H1 (cell line): ENCODE measurements around the gene CLTCL1. TPM values are rescaled to one million over a fixed set of nuclear protein-coding genes. Genes with fewer than 3 reads are reported as not detected.

Source experiments
- CTCF ChIA-PET: fragments of 300-600 bp; sonication (Branson Sonifier 250); formaldehyde crosslinking; loops from one replicate; lab custom pipeline; 2021; ENCODE audit not compliant: partially characterized antibody; lab: Charles Lee
- POLR2A ChIA-PET: fragments of 300-600 bp; sonication (Branson Sonifier 250); formaldehyde crosslinking; loops from one replicate; lab custom pipeline; 2021; ENCODE audit warnings: inconsistent platforms; ENCODE audit not compliant: partially characterized antibody; lab: Charles Lee
- DNase-seq, 2 experiments: peaks; one replicate each; pipeline versions ENCODE4 v3.0.0 to v3.0.0-alpha.2; 2010 to 2022; ENCODE audit warnings: low spot score in 2 of 2, low read depth in 1 of 2, mixed read lengths in 1 of 2
- FAIRE-seq: peaks from 2 replicates; lab custom pipeline; 2011; peaks lifted over from hg19 to GRCh38; lab: Jason Lieb, UNC
- H2AFZ ChIP-seq: 2 replicates; pipeline ENCODE4 v1.8.1; 2012; ENCODE audit warnings: low read length, inconsistent platforms
- H2AK5ac ChIP-seq: 2 replicates; pipeline ENCODE4 v1.6.1; 2013; ENCODE audit warnings: low read depth, low read length
- H2BK120ac ChIP-seq: replicated peaks from 2 replicates; pipeline ENCODE3; 2013; ENCODE audit warnings: low read depth, low read length, inconsistent platforms
- H2BK12ac ChIP-seq: 2 replicates; pipeline ENCODE4 v1.6.1; 2013; ENCODE audit warnings: low read depth, low read length
- H2BK15ac ChIP-seq: 2 replicates; pipeline ENCODE4 v1.6.1; 2013; ENCODE audit warnings: low read length
- H2BK20ac ChIP-seq: 2 replicates; pipeline ENCODE4 v1.6.1; 2013; ENCODE audit warnings: low read length
- H2BK5ac ChIP-seq: 2 replicates; pipeline ENCODE4 v1.6.1; 2013; ENCODE audit warnings: low read depth, low read length
- H3K14ac ChIP-seq: 2 replicates; pipeline ENCODE4 v1.6.1; 2013; ENCODE audit warnings: inconsistent platforms; ENCODE audit not compliant: insufficient read length
- H3K18ac ChIP-seq: 2 replicates; pipeline ENCODE4 v1.6.1; 2013; ENCODE audit warnings: low read length; ENCODE audit errors: extremely low read depth
- H3K23ac ChIP-seq: 2 replicates; pipeline ENCODE4 v1.6.1; 2013; ENCODE audit warnings: inconsistent platforms; ENCODE audit not compliant: insufficient read length
- H3K23me2 ChIP-seq: 2 replicates; pipeline ENCODE4 v1.6.1; 2013; ENCODE audit warnings: low read depth, low read length
- H3K27ac ChIP-seq: 2 replicates; pipeline ENCODE4 v1.6.1; 2011; ENCODE audit warnings: low read depth, low read length, inconsistent platforms
- H3K27me3 ChIP-seq, 4 experiments: replicated peaks in 1 of 4; 1 replicate in 1 of 4; 2 replicates in 3 of 4; pipeline versions ENCODE4 v1.6.1 to v1.8.1; 2011 to 2013; ENCODE audit warnings: low read length in 3 of 4, mild to moderate bottlenecking in 3 of 4, inconsistent platforms in 2 of 4, mixed read lengths in 2 of 4, moderate library complexity in 1 of 4; ENCODE audit not compliant: control insufficient read depth in 3 of 4, insufficient read depth in 3 of 4; ENCODE audit errors: extremely low read depth in 1 of 4
- H3K36me3 ChIP-seq, 4 experiments: 2 replicates each; pipeline versions ENCODE4 v1.6.1 to v1.8.1; 2011 to 2013; ENCODE audit warnings: mild to moderate bottlenecking in 4 of 4, low read length in 3 of 4, moderate library complexity in 2 of 4, control low read depth in 1 of 4, inconsistent platforms in 1 of 4; ENCODE audit not compliant: insufficient read depth in 4 of 4, control insufficient read depth in 2 of 4
- H3K4ac ChIP-seq: replicated peaks from 2 replicates; pipeline ENCODE3; 2013; ENCODE audit warnings: low read length, low read depth, mixed read lengths, inconsistent platforms; ENCODE audit not compliant: insufficient read length
- H3K4me1 ChIP-seq, 4 experiments: replicated peaks in 1 of 4; 1 replicate in 1 of 4; 2 replicates in 3 of 4; pipeline versions ENCODE4 v1.6.1 to v1.8.1; 2011 to 2013; ENCODE audit warnings: low read length in 3 of 4, inconsistent platforms in 2 of 4, mixed read lengths in 1 of 4; ENCODE audit not compliant: insufficient read depth in 4 of 4, control insufficient read depth in 3 of 4
- H3K4me2 ChIP-seq, 2 experiments: 2 replicates each; pipeline versions ENCODE4 v1.6.1 to v1.8.1; 2011 to 2013; ENCODE audit warnings: low read depth in 2 of 2, low read length in 2 of 2, control low read depth in 1 of 2, inconsistent platforms in 1 of 2, mild to moderate bottlenecking in 1 of 2; ENCODE audit not compliant: insufficient read depth in 1 of 2
- H3K4me3 ChIP-seq, 4 experiments: fragments of 200-600, 300-600 bp in 1 of 4; sonication (generic), shearing (Covaris generic), sonication (Bioruptor Twin) in 1 of 4; 2 replicates each; pipeline versions ENCODE4 v1.5.1 to v1.8.1; 2011 to 2016; ENCODE audit warnings: low read length in 4 of 4, low read depth in 3 of 4, control low read depth in 2 of 4, inconsistent platforms in 2 of 4, mild to moderate bottlenecking in 2 of 4, mixed read lengths in 1 of 4, moderate library complexity in 1 of 4; ENCODE audit not compliant: insufficient read depth in 2 of 4; ENCODE audit errors: extremely low read depth in 1 of 4
- H3K56ac ChIP-seq: replicated peaks from 2 replicates; pipeline ENCODE3; 2013; ENCODE audit warnings: low read depth, mild to moderate bottlenecking, mixed read lengths, low read length, inconsistent platforms; ENCODE audit not compliant: insufficient read length
- H3K79me1 ChIP-seq: 2 replicates; pipeline ENCODE4 v1.6.1; 2013; ENCODE audit warnings: low read depth, low read length, control low read depth
- H3K79me2 ChIP-seq, 2 experiments: 2 replicates each; pipeline versions ENCODE4 v1.6.1 to v1.8.1; 2012 to 2013; ENCODE audit warnings: low read length in 2 of 2, mild to moderate bottlenecking in 2 of 2, inconsistent platforms in 1 of 2; ENCODE audit not compliant: insufficient read depth in 2 of 2, control insufficient read depth in 1 of 2
- H3K9ac ChIP-seq, 4 experiments: replicated peaks in 1 of 4; 1 replicate in 1 of 4; 2 replicates in 3 of 4; pipeline versions ENCODE4 v1.6.1 to v1.8.1; 2011 to 2013; ENCODE audit warnings: low read depth in 3 of 4, low read length in 3 of 4, control low read depth in 2 of 4, mild to moderate bottlenecking in 2 of 4, moderate library complexity in 2 of 4, inconsistent platforms in 1 of 4; ENCODE audit errors: extremely low read depth in 1 of 4
- H3K9me3 ChIP-seq, 2 experiments: 2 replicates each; pipeline versions ENCODE4 v1.6.1 to v1.8.1; 2012 to 2013; ENCODE audit warnings: mild to moderate bottlenecking in 2 of 2, moderate library complexity in 2 of 2, control low read depth in 1 of 2, inconsistent platforms in 1 of 2, low read depth in 1 of 2, low read length in 1 of 2, mixed read lengths in 1 of 2; ENCODE audit not compliant: insufficient read depth in 2 of 2
- H4K20me1 ChIP-seq, 2 experiments: replicated peaks in 1 of 2; 2 replicates each; pipeline versions ENCODE3 to v1.8.1; 2011 to 2013; ENCODE audit warnings: inconsistent platforms in 2 of 2, low read length in 2 of 2, mild to moderate bottlenecking in 1 of 2; ENCODE audit not compliant: insufficient read depth in 2 of 2, control insufficient read depth in 1 of 2
- H4K5ac ChIP-seq: 2 replicates; pipeline ENCODE4 v1.6.1; 2013; ENCODE audit warnings: low read length, low read depth, mixed read lengths, inconsistent platforms; ENCODE audit not compliant: insufficient read length
- H4K8ac ChIP-seq: 2 replicates; pipeline ENCODE4 v1.8.0; 2013; ENCODE audit warnings: mild to moderate bottlenecking, moderate library complexity, low read length, inconsistent platforms; ENCODE audit not compliant: insufficient read depth; ENCODE audit errors: extremely low read depth
- H4K91ac ChIP-seq: replicated peaks from 2 replicates; pipeline ENCODE3; 2013; ENCODE audit warnings: low read length, mixed read lengths, inconsistent platforms; ENCODE audit not compliant: insufficient read length
- BCL11A ChIP-seq, 2 experiments: IDR thresholded peaks; one replicate each; pipeline ENCODE4 v1.6.1; 2011; ENCODE audit warnings: low read depth in 2 of 2, low read length in 2 of 2, mild to moderate bottlenecking in 2 of 2
- BRCA1 ChIP-seq: IDR thresholded peaks from 2 replicates; pipeline ENCODE4 v1.6.1; 2012; ENCODE audit warnings: low read depth, low read length, improper control_type of control experiment
- HDAC6 ChIP-seq: IDR thresholded peaks from one replicate; pipeline ENCODE4 v1.7.1; 2012; ENCODE audit warnings: low read depth, mild to moderate bottlenecking, inconsistent platforms, low read length, moderate library complexity
- KDM4A ChIP-seq: IDR thresholded peaks from one replicate; pipeline ENCODE4 v1.7.1; 2012; ENCODE audit warnings: low read depth, mild to moderate bottlenecking, moderate library complexity, low read length, inconsistent platforms; ENCODE audit not compliant: severe bottlenecking
- MAX ChIP-seq: IDR thresholded peaks from 2 replicates; pipeline ENCODE4 v1.6.1; 2012; ENCODE audit warnings: inconsistent platforms
- NANOG ChIP-seq: IDR thresholded peaks from 2 replicates; pipeline ENCODE4 v1.6.1; 2011; ENCODE audit warnings: low read length, low read depth, mild to moderate bottlenecking, inconsistent platforms; ENCODE audit not compliant: insufficient read depth, poor library complexity, severe bottlenecking
- POLR2A ChIP-seq, 2 experiments: IDR thresholded peaks; 1 replicate in 1 of 2; 2 replicates in 1 of 2; pipeline ENCODE4 v1.6.1; 2011; ENCODE audit warnings: low read depth in 2 of 2, low read length in 2 of 2, mild to moderate bottlenecking in 2 of 2; ENCODE audit errors: control extremely low read depth in 1 of 2
- RBBP5 ChIP-seq: IDR thresholded peaks from 2 replicates; pipeline ENCODE4 v1.7.1; 2012; ENCODE audit warnings: low read depth, mild to moderate bottlenecking, inconsistent platforms, low read length, moderate library complexity, borderline replicate concordance
- RFX5 ChIP-seq: IDR thresholded peaks from 2 replicates; pipeline ENCODE4 v1.6.1; 2011; ENCODE audit warnings: low read depth, low read length, improper control_type of control experiment, borderline replicate concordance
- SAP30 ChIP-seq: fragments of 300-600 bp; sonication (generic); IDR thresholded peaks from 2 replicates; pipeline ENCODE4 v1.7.1; 2012; ENCODE audit warnings: low read length, moderate library complexity, mild to moderate bottlenecking, inconsistent platforms; ENCODE audit not compliant: insufficient read depth, insufficient replicate concordance
- SIRT6 ChIP-seq: IDR thresholded peaks from one replicate; pipeline ENCODE4 v1.7.1; 2012; ENCODE audit warnings: low read length, inconsistent platforms
- WGBS, 2 experiments: shearing (Covaris generic) in 1 of 2; methylation state at CpG; one replicate each; pipeline versions ENCODE4 v1.1.6 to v1.1.7; 2013 to 2015; ENCODE audit warnings: low lambda C conversion rate in 2 of 2, mixed read lengths in 2 of 2, inconsistent platforms in 1 of 2, low coverage in 1 of 2, missing lambda C conversion rate in 1 of 2; ENCODE audit not compliant: insufficient replicate concordance in 2 of 2, insufficient coverage in 1 of 2, insufficient read length in 1 of 2; ENCODE audit errors: extremely low coverage in 1 of 2, missing lambda C conversion rate in 1 of 2; 5-methylcytosine and 5-hydroxymethylcytosine counted together
- polyA plus RNA-seq, 7 experiments: library from polyadenylated mRNA; depleted of rRNA in 3 of 7; stranded (reverse) in 5 of 7; unstranded in 2 of 7; fragments of >200 nt in 5 of 7; fragments of 200-250 nt in 2 of 7; gene quantifications; 1 replicate in 5 of 7; 2 replicates in 1 of 7; 4 replicates in 1 of 7; pipeline versions ENCODE4 v1.2.1 to v1.2.3, GENCODE V29; 2011 to 2013; ENCODE audit warnings: missing spikeins in 2 of 7, mixed read lengths in 2 of 7
- total RNA-seq: library from RNA; stranded (reverse); fragmentation: NEBNext Ultra II Directional; extraction: Animal tissue kit (Norgen Biotek cat#: 25700); gene quantifications from 2 replicates; pipeline ENCODE4 v1.2.1, GENCODE V29; 2021
- TF ChIP-seq, protein P1 (sequence below): IDR thresholded peaks from 2 replicates; pipeline ENCODE4 v1.6.1; 2011; ENCODE audit warnings: low read depth, mild to moderate bottlenecking, low read length; ENCODE audit not compliant: insufficient read depth

The CLTCL1 gene
- total and polyA plus RNA-seq, 2 of the 8 experiments (the other 6 are each of a cell fraction or from before 2014, with no cell fraction given) = 12.4 to 17.0 TPM

DNA sequence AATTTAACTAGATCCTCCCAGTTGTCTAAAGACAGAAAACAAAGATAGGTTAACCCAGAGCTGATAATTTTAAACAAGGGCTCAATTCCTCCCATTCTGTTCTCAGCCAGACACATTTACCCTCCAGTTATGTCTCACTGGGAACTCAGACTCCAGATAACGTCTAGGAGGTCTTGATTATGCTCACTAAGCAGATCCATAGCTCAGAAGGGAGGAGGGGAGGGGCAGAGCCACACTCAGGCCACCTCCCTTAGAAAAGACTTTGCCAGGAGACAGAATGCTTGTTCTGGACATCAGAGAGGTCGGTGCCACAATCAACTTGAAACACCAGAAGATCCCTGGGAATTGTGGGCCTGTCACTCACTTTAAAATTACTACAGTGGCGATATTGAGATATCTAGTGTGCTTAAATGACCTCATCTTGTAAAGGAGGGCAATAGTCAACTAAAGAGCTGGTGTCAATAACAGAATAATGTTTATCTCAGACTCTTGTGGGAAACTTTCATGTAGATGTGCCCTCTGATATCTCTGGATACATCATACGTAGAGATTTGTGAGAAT, 83.2 kb downstream of the CLTCL1 start:
- H3K79me1 ChIP-seq = no peaks in the 10 kb centered on the region
- no peaks in the 10 kb centered on the region for H3K9me3 ChIP-seq
- no peak overlapping the region for H3K23ac ChIP-seq
- H3K36me3 ChIP-seq = peaks cover 0 to 13% (median 7%) of the 10 kb centered on the region in 4 experiments
- H3K18ac ChIP-seq = no peak overlapping the region
- H3K4me2 ChIP-seq = no peak overlapping the region
- DNase-seq = no peak
- H2AFZ ChIP-seq = no peak overlapping the region
- POLR2A ChIA-PET = interaction anchor here (1.0 to 1.4 kb wide), 2 partner anchors 10 to 219 kb away, joined by 3 read pairs; no protein-coding TSS in a partner anchor
- H3K14ac ChIP-seq = no peak overlapping the region
- no peak overlapping the region for H2BK20ac ChIP-seq
- H2BK12ac ChIP-seq = no peak overlapping the region
- 88% methylated on average over 4 of the region's 4 CpGs; no CpG with 5 or more reads in 1 of the 2 experiments for WGBS, 2 experiments
- no peaks in the 10 kb centered on the region for H3K23me2 ChIP-seq
- CTCF ChIA-PET = interaction anchor here (0.7 to 2.1 kb wide), 3 partner anchors 10 to 98 kb away, joined by 3 to 5 read pairs (median 3); no protein-coding TSS in a partner anchor
- no peaks in the 10 kb centered on the region for H3K27me3 ChIP-seq
- no peak overlapping the region for H3K4ac ChIP-seq
- no peak for FAIRE-seq
- H3K27ac ChIP-seq = no peak overlapping the region
- no peak overlapping the region for H3K4me3 ChIP-seq
- H4K91ac ChIP-seq = no peak overlapping the region
- peaks cover 0 to 4% (median 1%) of the 10 kb centered on the region in 4 experiments; a peak in 2 of 7 replicates for H3K4me1 ChIP-seq
- TF ChIP-seq, protein P1, sequence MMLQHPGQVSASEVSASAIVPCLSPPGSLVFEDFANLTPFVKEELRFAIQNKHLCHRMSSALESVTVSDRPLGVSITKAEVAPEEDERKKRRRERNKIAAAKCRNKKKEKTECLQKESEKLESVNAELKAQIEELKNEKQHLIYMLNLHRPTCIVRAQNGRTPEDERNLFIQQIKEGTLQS = no peak
- TF ChIP-seq MAX (no peak), BCL11A (IDR thresholded peaks at IDR 0.05; ENCODE audit: low read depth in 2 of 2, low read length in 2 of 2) (no peak), POLR2A (IDR thresholded peaks at IDR 0.05; ENCODE audit: control extremely low read depth in 1 of 2, low read depth in 2 of 2, low read length in 2 of 2) (no peak), KDM4A (no peak), BRCA1 (no peak), SIRT6 (no peak), RFX5 (no peak), HDAC6 (no peak), SAP30 (no peak), RBBP5 (no peak), NANOG (no peak)
- TF ChIP-seq, all 59 proteins: peak for 0
- Histone ChIP-seq H3K9ac (no peak overlapping the region), H3K56ac (no peak overlapping the region), H4K5ac (no peak overlapping the region), H2AK5ac (no peak overlapping the region), H2BK15ac (no peak overlapping the region), H4K20me1 (peaks cover 0 to 2% of the 10 kb centered on the region in 2 experiments), H2BK5ac (no peak overlapping the region), H3K79me2 (no peaks in the 10 kb centered on the region), H4K8ac (no peak overlapping the region), H2BK120ac (no peak overlapping the region)
